H1 (cell line): ENCODE measurements around the gene DICER1. TPM values are rescaled to one million over a fixed set of nuclear protein-coding genes. Genes with fewer than 3 reads are reported as not detected.

ENCODE experiments used
- CTCF ChIA-PET: fragments of 300-600 bp; sonication (Branson Sonifier 250); formaldehyde crosslinking; loops from one replicate; lab custom pipeline; 2021; ENCODE audit not compliant: partially characterized antibody; lab: Charles Lee
- POLR2A ChIA-PET: fragments of 300-600 bp; sonication (Branson Sonifier 250); formaldehyde crosslinking; loops from one replicate; lab custom pipeline; 2021; ENCODE audit warnings: inconsistent platforms; ENCODE audit not compliant: partially characterized antibody; lab: Charles Lee
- DNase-seq, 2 experiments: peaks; one replicate each; pipeline versions ENCODE4 v3.0.0 to v3.0.0-alpha.2; 2010 to 2022; ENCODE audit warnings: low spot score in 2 of 2, low read depth in 1 of 2, mixed read lengths in 1 of 2
- FAIRE-seq: peaks from 2 replicates; lab custom pipeline; 2011; peaks lifted over from hg19 to GRCh38; lab: Jason Lieb, UNC
- H2AFZ ChIP-seq: 2 replicates; pipeline ENCODE4 v1.8.1; 2012; ENCODE audit warnings: low read length, inconsistent platforms
- H2AK5ac ChIP-seq: 2 replicates; pipeline ENCODE4 v1.6.1; 2013; ENCODE audit warnings: low read depth, low read length
- H2BK120ac ChIP-seq: replicated peaks from 2 replicates; pipeline ENCODE3; 2013; ENCODE audit warnings: low read depth, low read length, inconsistent platforms
- H2BK12ac ChIP-seq: 2 replicates; pipeline ENCODE4 v1.6.1; 2013; ENCODE audit warnings: low read depth, low read length
- H2BK15ac ChIP-seq: 2 replicates; pipeline ENCODE4 v1.6.1; 2013; ENCODE audit warnings: low read length
- H2BK20ac ChIP-seq: 2 replicates; pipeline ENCODE4 v1.6.1; 2013; ENCODE audit warnings: low read length
- H2BK5ac ChIP-seq: 2 replicates; pipeline ENCODE4 v1.6.1; 2013; ENCODE audit warnings: low read depth, low read length
- H3K14ac ChIP-seq: 2 replicates; pipeline ENCODE4 v1.6.1; 2013; ENCODE audit warnings: inconsistent platforms; ENCODE audit not compliant: insufficient read length
- H3K18ac ChIP-seq: 2 replicates; pipeline ENCODE4 v1.6.1; 2013; ENCODE audit warnings: low read length; ENCODE audit errors: extremely low read depth
- H3K23ac ChIP-seq: 2 replicates; pipeline ENCODE4 v1.6.1; 2013; ENCODE audit warnings: inconsistent platforms; ENCODE audit not compliant: insufficient read length
- H3K23me2 ChIP-seq: 2 replicates; pipeline ENCODE4 v1.6.1; 2013; ENCODE audit warnings: low read depth, low read length
- H3K27ac ChIP-seq: 2 replicates; pipeline ENCODE4 v1.6.1; 2011; ENCODE audit warnings: low read depth, low read length, inconsistent platforms
- H3K27me3 ChIP-seq, 4 experiments: replicated peaks in 1 of 4; 1 replicate in 1 of 4; 2 replicates in 3 of 4; pipeline versions ENCODE4 v1.6.1 to v1.8.1; 2011 to 2013; ENCODE audit warnings: low read length in 3 of 4, mild to moderate bottlenecking in 3 of 4, inconsistent platforms in 2 of 4, mixed read lengths in 2 of 4, moderate library complexity in 1 of 4; ENCODE audit not compliant: control insufficient read depth in 3 of 4, insufficient read depth in 3 of 4; ENCODE audit errors: extremely low read depth in 1 of 4
- H3K36me3 ChIP-seq, 4 experiments: 2 replicates each; pipeline versions ENCODE4 v1.6.1 to v1.8.1; 2011 to 2013; ENCODE audit warnings: mild to moderate bottlenecking in 4 of 4, low read length in 3 of 4, moderate library complexity in 2 of 4, control low read depth in 1 of 4, inconsistent platforms in 1 of 4; ENCODE audit not compliant: insufficient read depth in 4 of 4, control insufficient read depth in 2 of 4
- H3K4ac ChIP-seq: replicated peaks from 2 replicates; pipeline ENCODE3; 2013; ENCODE audit warnings: low read length, low read depth, mixed read lengths, inconsistent platforms; ENCODE audit not compliant: insufficient read length
- H3K4me1 ChIP-seq, 4 experiments: replicated peaks in 1 of 4; 1 replicate in 1 of 4; 2 replicates in 3 of 4; pipeline versions ENCODE4 v1.6.1 to v1.8.1; 2011 to 2013; ENCODE audit warnings: low read length in 3 of 4, inconsistent platforms in 2 of 4, mixed read lengths in 1 of 4; ENCODE audit not compliant: insufficient read depth in 4 of 4, control insufficient read depth in 3 of 4
- H3K4me2 ChIP-seq, 2 experiments: 2 replicates each; pipeline versions ENCODE4 v1.6.1 to v1.8.1; 2011 to 2013; ENCODE audit warnings: low read depth in 2 of 2, low read length in 2 of 2, control low read depth in 1 of 2, inconsistent platforms in 1 of 2, mild to moderate bottlenecking in 1 of 2; ENCODE audit not compliant: insufficient read depth in 1 of 2
- H3K4me3 ChIP-seq, 4 experiments: fragments of 200-600, 300-600 bp in 1 of 4; sonication (generic), shearing (Covaris generic), sonication (Bioruptor Twin) in 1 of 4; 2 replicates each; pipeline versions ENCODE4 v1.5.1 to v1.8.1; 2011 to 2016; ENCODE audit warnings: low read length in 4 of 4, low read depth in 3 of 4, control low read depth in 2 of 4, inconsistent platforms in 2 of 4, mild to moderate bottlenecking in 2 of 4, mixed read lengths in 1 of 4, moderate library complexity in 1 of 4; ENCODE audit not compliant: insufficient read depth in 2 of 4; ENCODE audit errors: extremely low read depth in 1 of 4
- H3K56ac ChIP-seq: replicated peaks from 2 replicates; pipeline ENCODE3; 2013; ENCODE audit warnings: low read depth, mild to moderate bottlenecking, mixed read lengths, low read length, inconsistent platforms; ENCODE audit not compliant: insufficient read length
- H3K79me1 ChIP-seq: 2 replicates; pipeline ENCODE4 v1.6.1; 2013; ENCODE audit warnings: low read depth, low read length, control low read depth
- H3K79me2 ChIP-seq, 2 experiments: 2 replicates each; pipeline versions ENCODE4 v1.6.1 to v1.8.1; 2012 to 2013; ENCODE audit warnings: low read length in 2 of 2, mild to moderate bottlenecking in 2 of 2, inconsistent platforms in 1 of 2; ENCODE audit not compliant: insufficient read depth in 2 of 2, control insufficient read depth in 1 of 2
- H3K9ac ChIP-seq, 4 experiments: replicated peaks in 1 of 4; 1 replicate in 1 of 4; 2 replicates in 3 of 4; pipeline versions ENCODE4 v1.6.1 to v1.8.1; 2011 to 2013; ENCODE audit warnings: low read depth in 3 of 4, low read length in 3 of 4, control low read depth in 2 of 4, mild to moderate bottlenecking in 2 of 4, moderate library complexity in 2 of 4, inconsistent platforms in 1 of 4; ENCODE audit errors: extremely low read depth in 1 of 4
- H3K9me3 ChIP-seq, 2 experiments: 2 replicates each; pipeline versions ENCODE4 v1.6.1 to v1.8.1; 2012 to 2013; ENCODE audit warnings: mild to moderate bottlenecking in 2 of 2, moderate library complexity in 2 of 2, control low read depth in 1 of 2, inconsistent platforms in 1 of 2, low read depth in 1 of 2, low read length in 1 of 2, mixed read lengths in 1 of 2; ENCODE audit not compliant: insufficient read depth in 2 of 2
- H4K20me1 ChIP-seq, 2 experiments: replicated peaks in 1 of 2; 2 replicates each; pipeline versions ENCODE3 to v1.8.1; 2011 to 2013; ENCODE audit warnings: inconsistent platforms in 2 of 2, low read length in 2 of 2, mild to moderate bottlenecking in 1 of 2; ENCODE audit not compliant: insufficient read depth in 2 of 2, control insufficient read depth in 1 of 2
- H4K5ac ChIP-seq: 2 replicates; pipeline ENCODE4 v1.6.1; 2013; ENCODE audit warnings: low read length, low read depth, mixed read lengths, inconsistent platforms; ENCODE audit not compliant: insufficient read length
- H4K8ac ChIP-seq: 2 replicates; pipeline ENCODE4 v1.8.0; 2013; ENCODE audit warnings: mild to moderate bottlenecking, moderate library complexity, low read length, inconsistent platforms; ENCODE audit not compliant: insufficient read depth; ENCODE audit errors: extremely low read depth
- H4K91ac ChIP-seq: replicated peaks from 2 replicates; pipeline ENCODE3; 2013; ENCODE audit warnings: low read length, mixed read lengths, inconsistent platforms; ENCODE audit not compliant: insufficient read length
- ASH2L ChIP-seq: fragments of 200-600, 300-600 bp; sonication (generic); IDR thresholded peaks from one replicate; pipeline ENCODE4 v1.7.1; 2017; ENCODE audit warnings: low read length
- KDM4A ChIP-seq: IDR thresholded peaks from one replicate; pipeline ENCODE4 v1.7.1; 2012; ENCODE audit warnings: low read depth, mild to moderate bottlenecking, moderate library complexity, low read length, inconsistent platforms; ENCODE audit not compliant: severe bottlenecking
- SP4 ChIP-seq: IDR thresholded peaks from 2 replicates; pipeline ENCODE4 v1.6.1; 2012; ENCODE audit warnings: low read length, inconsistent platforms
- WGBS, 2 experiments: shearing (Covaris generic) in 1 of 2; methylation state at CpG; one replicate each; pipeline versions ENCODE4 v1.1.6 to v1.1.7; 2013 to 2015; ENCODE audit warnings: low lambda C conversion rate in 2 of 2, mixed read lengths in 2 of 2, inconsistent platforms in 1 of 2, low coverage in 1 of 2, missing lambda C conversion rate in 1 of 2; ENCODE audit not compliant: insufficient replicate concordance in 2 of 2, insufficient coverage in 1 of 2, insufficient read length in 1 of 2; ENCODE audit errors: extremely low coverage in 1 of 2, missing lambda C conversion rate in 1 of 2; 5-methylcytosine and 5-hydroxymethylcytosine counted together
- polyA plus RNA-seq, 7 experiments: library from polyadenylated mRNA; depleted of rRNA in 3 of 7; stranded (reverse) in 5 of 7; unstranded in 2 of 7; fragments of >200 nt in 5 of 7; fragments of 200-250 nt in 2 of 7; gene quantifications; 1 replicate in 5 of 7; 2 replicates in 1 of 7; 4 replicates in 1 of 7; pipeline versions ENCODE4 v1.2.1 to v1.2.3, GENCODE V29; 2011 to 2013; ENCODE audit warnings: missing spikeins in 2 of 7, mixed read lengths in 2 of 7
- total RNA-seq: library from RNA; stranded (reverse); fragmentation: NEBNext Ultra II Directional; extraction: Animal tissue kit (Norgen Biotek cat#: 25700); gene quantifications from 2 replicates; pipeline ENCODE4 v1.2.1, GENCODE V29; 2021

Gene DICER1
- total and polyA plus RNA-seq, 2 of the 8 experiments (the other 6 are each of a cell fraction or from before 2014, with no cell fraction given) = 11.9 to 61.8 TPM

DNA sequence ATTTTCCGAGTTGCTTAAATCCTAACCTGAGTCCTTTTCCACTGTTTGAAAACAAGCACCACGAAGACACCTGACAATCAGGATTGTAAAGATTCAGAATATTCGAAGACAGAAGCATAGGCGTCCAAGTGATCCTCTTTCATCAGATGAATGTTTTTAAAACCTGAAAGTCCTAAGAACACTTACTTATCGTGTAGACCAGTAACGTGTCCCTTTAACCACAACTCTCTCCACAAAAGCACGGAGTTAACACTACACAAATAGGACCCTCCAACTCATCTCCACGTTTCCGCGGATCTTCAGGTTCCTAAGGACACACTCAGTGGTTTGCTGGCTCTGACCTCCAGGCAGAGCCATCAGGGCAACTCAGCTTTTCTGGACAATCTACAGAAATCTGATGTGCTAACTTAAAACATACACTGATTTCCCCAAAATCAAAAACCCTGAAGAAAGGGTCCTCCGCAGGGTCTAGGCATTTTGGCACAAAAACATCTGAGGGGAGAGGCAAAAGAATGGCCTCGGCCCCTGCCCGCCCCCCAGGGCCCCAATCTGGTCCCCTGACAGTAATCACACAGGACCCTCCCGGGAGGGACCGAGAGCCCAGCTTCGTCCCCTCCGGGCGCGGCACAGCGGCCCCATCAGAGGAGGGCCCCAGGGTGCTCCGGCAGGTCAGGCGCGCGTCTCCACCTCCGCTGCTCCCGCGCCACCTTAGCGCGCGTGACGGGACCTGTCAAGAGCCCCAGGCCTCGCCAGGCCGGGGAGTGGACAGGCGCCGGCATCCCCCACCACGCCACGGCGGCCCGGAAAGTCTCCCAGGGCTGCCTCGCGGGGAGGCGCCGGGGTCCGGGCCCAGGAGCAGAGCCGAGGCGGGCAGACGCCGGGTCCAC lies 925 bp downstream of the DICER1 start:
- no peak overlapping the region for H4K5ac ChIP-seq
- H3K4me3 ChIP-seq = peak overlapping the region; percentile 71 to 82 (median 77)
- no peak overlapping the region for H3K4ac ChIP-seq
- no peaks in the 10 kb centered on the region; a peak in 1 of 8 replicates for H3K36me3 ChIP-seq
- peaks cover 4 to 6% of the 10 kb centered on the region in 2 experiments for H4K20me1 ChIP-seq
- H2AK5ac ChIP-seq = no peak overlapping the region; the same call in 1 of the 2 replicates
- peaks cover 0 to 2% (median 2%) of the 10 kb centered on the region in 4 experiments; a peak in 3 of 7 replicates for H3K4me1 ChIP-seq
- TF ChIP-seq ASH2L = peak; percentile 61
- peak; percentile 52 for TF ChIP-seq KDM4A
- TF ChIP-seq SP4 = no peak
- TF ChIP-seq, all 59 proteins: peak for 2
- CTCF ChIA-PET = interaction anchor here (0.6 kb wide), 1 partner anchor 204 kb away, joined by 3 read pairs; no protein-coding TSS in a partner anchor
- Histone ChIP-seq H2AFZ (no peak overlapping the region), H3K79me1 (peaks cover 3% of the 10 kb centered on the region; the same call in 1 of the 2 replicates), H3K23ac (no peak overlapping the region), H3K18ac (0 out of 2 replicates have a peak overlapping the region, but pooled peaks have one; percentile 55), H3K9me3 (no peaks in the 10 kb centered on the region; a peak in 1 of 4 replicates), H2BK12ac (no peak overlapping the region), H4K8ac (peak overlapping the region; percentile 97; the same call in 1 of the 2 replicates), H3K79me2 (peaks cover 14 to 52% of the 10 kb centered on the region in 2 experiments), H3K27me3 (no peaks in the 10 kb centered on the region), H3K56ac (no peak overlapping the region), H3K14ac (no peak overlapping the region), H4K91ac (no peak overlapping the region), H2BK15ac (no peak overlapping the region; the same call in 1 of the 2 replicates), H3K27ac (peak overlapping the region; percentile 64; the same call in 1 of the 2 replicates), H3K23me2 (peaks cover 4% of the 10 kb centered on the region; the same call in 1 of the 2 replicates), H2BK20ac (no peak overlapping the region), H3K9ac (peak overlapping the region; percentile 41 to 94 (median 64); a peak in 6 of 7 replicates), H2BK5ac (no peak overlapping the region), H2BK120ac (no peak overlapping the region), H3K4me2 (peak overlapping the region; percentile 66 to 83)
- WGBS, 2 experiments = 9% methylated on average over 24 of the region's 48 CpGs; no CpG with 5 or more reads in 1 of the 2 experiments
- DNase-seq = peak in 1 of 2 experiments; percentile 58
- FAIRE-seq = no peak
- POLR2A ChIA-PET = interaction anchor here (0.6 to 2.1 kb wide), 7 partner anchors 11 to 206 kb away, joined by 3 to 5 read pairs (median 3); no protein-coding TSS in a partner anchor
